Activated CD4-positive, alpha-beta memory T cell treated with anti-CD3 and anti-CD28 coated beads for 36 hours (primary cell): ENCODE results near the gene DNAH8. TPM values are rescaled to one million over a fixed set of nuclear protein-coding genes. Genes with fewer than 3 reads are reported as not detected.
A peak's percentile ranks its signal among the peaks of the same experiment; 100 is the strongest.

Experiments
- CTCF ChIA-PET: fragments of 350-600 bp; sonication (Branson Sonifier 250); formaldehyde crosslinking; loops from one replicate; lab custom pipeline; 2021; ENCODE audit warnings: antibody characterized with exemption, inconsistent platforms; lab: Charles Lee
- POLR2A ChIA-PET: fragments of 350-600 bp; sonication (Branson Sonifier 250); formaldehyde crosslinking; loops from one replicate; lab custom pipeline; 2021; ENCODE audit warnings: antibody characterized with exemption; lab: Charles Lee
- DNase-seq: peaks from one replicate; pipeline ENCODE4 v3.0.0-alpha.2; 2020
- H3K27ac Mint-ChIP-seq: one replicate; pipeline ENCODE4 v1.8.0; 2021; ENCODE audit warnings: mixed read lengths
- H3K27me3 Mint-ChIP-seq: one replicate; pipeline ENCODE4 v1.8.0; 2021; ENCODE audit warnings: mixed read lengths
- H3K36me3 Mint-ChIP-seq: one replicate; pipeline ENCODE4 v1.8.0; 2021; ENCODE audit warnings: mixed read lengths
- H3K4me1 Mint-ChIP-seq: one replicate; pipeline ENCODE4 v1.8.0; 2021; ENCODE audit warnings: low read depth, mixed read lengths
- H3K4me3 Mint-ChIP-seq: one replicate; pipeline ENCODE4 v1.8.0; 2021; ENCODE audit warnings: mild to moderate bottlenecking, mixed read lengths
- H3K9me3 Mint-ChIP-seq: one replicate; pipeline ENCODE4 v1.8.0; 2021; ENCODE audit warnings: mixed read lengths
- intact Hi-C: fragments of 100-400 bp; cut with micrococcal nuclease; formaldehyde crosslinking; loops from one replicate; pipeline ENCODE4 v1.15.1; 2023
- total RNA-seq, 2 experiments: library from RNA; stranded (reverse); gene quantifications; one replicate each; pipeline ENCODE4 v1.2.3, GENCODE V29; 2021

Gene DNAH8
- total RNA-seq, 2 experiments from 2014 or later = 0.02 to 0.22 TPM

GRCh38 chr6:38824243-38824894, 109.3 kb downstream of the DNAH8 start:
- ChIA-PET POLR2A (no interaction called here), CTCF (no interaction called here)
- H3K4me3 Mint-ChIP-seq = no peak overlapping the region
- H3K27ac Mint-ChIP-seq = no peak overlapping the region
- no peak for DNase-seq
- intact Hi-C loops = no loop called here
- peaks cover 17% of the 10 kb centered on the region for H3K27me3 Mint-ChIP-seq
- no peaks in the 10 kb centered on the region for H3K4me1 Mint-ChIP-seq
- no peaks in the 10 kb centered on the region for H3K9me3 Mint-ChIP-seq
- H3K36me3 Mint-ChIP-seq = no peaks in the 10 kb centered on the region

- intact Hi-C loops = no loop called here
- H3K27ac Mint-ChIP-seq = no peak overlapping the region
- POLR2A ChIA-PET = no interaction called here
- H3K4me1 Mint-ChIP-seq = no peaks in the 10 kb centered on the region
- DNase-seq = no peak
- no peak overlapping the region for H3K4me3 Mint-ChIP-seq
- peaks cover 5% of the 10 kb centered on the region for H3K9me3 Mint-ChIP-seq
- H3K36me3 Mint-ChIP-seq = no peaks in the 10 kb centered on the region
- peaks cover 13% of the 10 kb centered on the region for H3K27me3 Mint-ChIP-seq
- CTCF ChIA-PET = interaction anchor here (0.7 kb wide), 1 partner anchor 20 kb away, joined by 3 read pairs; no protein-coding TSS in a partner anchor
Observed at GRCh38 chr6:38827024-38827423, 111.9 kb downstream of the DNAH8 start.

- no peaks in the 10 kb centered on the region for H3K36me3 Mint-ChIP-seq
- H3K4me3 Mint-ChIP-seq = no peak overlapping the region
- H3K27me3 Mint-ChIP-seq = peaks cover 13% of the 10 kb centered on the region
- H3K27ac Mint-ChIP-seq = no peak overlapping the region
- no peak for DNase-seq
- H3K9me3 Mint-ChIP-seq = peaks cover 5% of the 10 kb centered on the region
- no peaks in the 10 kb centered on the region for H3K4me1 Mint-ChIP-seq
- intact Hi-C loops = no loop called here
- CTCF ChIA-PET = no interaction called here
- POLR2A ChIA-PET = no interaction called here
Observed at GRCh38 chr6:38831865-38832264, 116.8 kb downstream of the DNAH8 start.

- intact Hi-C loops = no loop called here
- no peak for DNase-seq
- CTCF ChIA-PET = no interaction called here
- Mint-ChIP-seq H3K9me3 (peaks cover 5% of the 10 kb centered on the region), H3K27me3 (peaks cover 13% of the 10 kb centered on the region), H3K36me3 (no peaks in the 10 kb centered on the region), H3K4me1 (no peaks in the 10 kb centered on the region), H3K27ac (no peak overlapping the region), H3K4me3 (no peak overlapping the region)
- POLR2A ChIA-PET = no interaction called here
Observed at GRCh38 chr6:38833320-38833719, 118.2 kb downstream of the DNAH8 start.

- DNase-seq = no peak
- POLR2A ChIA-PET = no interaction called here
- CTCF ChIA-PET = no interaction called here
- H3K9me3 Mint-ChIP-seq = no peaks in the 10 kb centered on the region
- H3K27me3 Mint-ChIP-seq = peaks cover 2% of the 10 kb centered on the region
- H3K4me1 Mint-ChIP-seq = no peaks in the 10 kb centered on the region
- H3K36me3 Mint-ChIP-seq = no peaks in the 10 kb centered on the region
- no peak overlapping the region for H3K4me3 Mint-ChIP-seq
- H3K27ac Mint-ChIP-seq = no peak overlapping the region
- intact Hi-C loops = no loop called here
Observed at GRCh38 chr6:38836585-38836984, 121.5 kb downstream of the DNAH8 start.

- no peak for DNase-seq
- CTCF ChIA-PET = no interaction called here
- Mint-ChIP-seq H3K4me1 (no peaks in the 10 kb centered on the region), H3K9me3 (no peaks in the 10 kb centered on the region), H3K4me3 (no peak overlapping the region), H3K27ac (no peak overlapping the region), H3K36me3 (no peaks in the 10 kb centered on the region), H3K27me3 (peaks cover 2% of the 10 kb centered on the region)
- intact Hi-C loops = no loop called here
- POLR2A ChIA-PET = no interaction called here
Observed at GRCh38 chr6:38837101-38837500, 122.0 kb downstream of the DNAH8 start.

GRCh38 chr6:38843798-38844197, 128.7 kb downstream of the DNAH8 start:
- Mint-ChIP-seq H3K4me3 (no peak overlapping the region), H3K27me3 (peaks cover 4% of the 10 kb centered on the region), H3K9me3 (no peaks in the 10 kb centered on the region), H3K27ac (no peak overlapping the region), H3K36me3 (no peaks in the 10 kb centered on the region), H3K4me1 (no peaks in the 10 kb centered on the region)
- CTCF ChIA-PET = no interaction called here
- intact Hi-C loops = no loop called here
- POLR2A ChIA-PET = interaction anchor here (0.6 kb wide), 1 partner anchor 480 kb away, joined by 3 read pairs; no protein-coding TSS in a partner anchor
- DNase-seq = no peak

- Mint-ChIP-seq H3K9me3 (no peaks in the 10 kb centered on the region), H3K27ac (no peak overlapping the region), H3K4me3 (no peak overlapping the region), H3K4me1 (no peaks in the 10 kb centered on the region), H3K27me3 (peaks cover 9% of the 10 kb centered on the region), H3K36me3 (no peaks in the 10 kb centered on the region)
- DNase-seq = no peak
- intact Hi-C loops = no loop called here
- ChIA-PET CTCF (no interaction called here), POLR2A (no interaction called here)
Observed at GRCh38 chr6:38845931-38846330, 130.8 kb downstream of the DNAH8 start.

- CTCF ChIA-PET = no interaction called here
- POLR2A ChIA-PET = no interaction called here
- Mint-ChIP-seq H3K4me1 (no peaks in the 10 kb centered on the region), H3K9me3 (no peaks in the 10 kb centered on the region), H3K36me3 (no peaks in the 10 kb centered on the region), H3K27me3 (peaks cover 11% of the 10 kb centered on the region), H3K27ac (no peak overlapping the region), H3K4me3 (no peak overlapping the region)
- intact Hi-C loops = no loop called here
- DNase-seq = no peak
Observed at GRCh38 chr6:38846361-38846760, 131.2 kb downstream of the DNAH8 start.

GRCh38 chr6:38846844-38847243, 131.7 kb downstream of the DNAH8 start:
- Mint-ChIP-seq H3K4me1 (no peaks in the 10 kb centered on the region), H3K36me3 (no peaks in the 10 kb centered on the region), H3K27ac (no peak overlapping the region), H3K4me3 (no peak overlapping the region), H3K27me3 (peaks cover 14% of the 10 kb centered on the region), H3K9me3 (no peaks in the 10 kb centered on the region)
- no peak for DNase-seq
- CTCF ChIA-PET = no interaction called here
- intact Hi-C loops = no loop called here
- POLR2A ChIA-PET = no interaction called here

- Mint-ChIP-seq H3K4me1 (no peaks in the 10 kb centered on the region), H3K9me3 (no peaks in the 10 kb centered on the region), H3K27me3 (peaks cover 16% of the 10 kb centered on the region), H3K4me3 (no peak overlapping the region), H3K27ac (no peak overlapping the region), H3K36me3 (no peaks in the 10 kb centered on the region)
- POLR2A ChIA-PET = no interaction called here
- intact Hi-C loops = no loop called here
- peak; percentile 13 for DNase-seq
- CTCF ChIA-PET = no interaction called here
Observed at GRCh38 chr6:38847497-38847896, 132.4 kb downstream of the DNAH8 start.

GRCh38 chr6:38848760-38849159, 133.6 kb downstream of the DNAH8 start:
- Mint-ChIP-seq H3K27me3 (peaks cover 16% of the 10 kb centered on the region), H3K4me3 (no peak overlapping the region), H3K36me3 (no peaks in the 10 kb centered on the region), H3K27ac (no peak overlapping the region), H3K4me1 (no peaks in the 10 kb centered on the region), H3K9me3 (no peaks in the 10 kb centered on the region)
- ChIA-PET POLR2A (no interaction called here), CTCF (no interaction called here)
- no peak for DNase-seq
- intact Hi-C loops = no loop called here

GRCh38 chr6:38852215-38852614, 137.1 kb downstream of the DNAH8 start:
- Mint-ChIP-seq H3K9me3 (no peaks in the 10 kb centered on the region), H3K27ac (no peak overlapping the region), H3K4me3 (no peak overlapping the region), H3K36me3 (no peaks in the 10 kb centered on the region), H3K4me1 (no peaks in the 10 kb centered on the region), H3K27me3 (peaks cover 19% of the 10 kb centered on the region)
- no peak for DNase-seq
- ChIA-PET CTCF (no interaction called here), POLR2A (interaction anchor here (0.6 kb wide), 1 partner anchor 16 kb away, joined by 5 read pairs; no protein-coding TSS in a partner anchor)
- intact Hi-C loops = no loop called here
